ENCODE results near the gene SLC35F1. TPM values are rescaled to one million over a fixed set of nuclear protein-coding genes. Genes with fewer than 3 reads are reported as not detected.

Gene SLC35F1
- total and polyA plus RNA-seq, 3 donors from 2014 or later = 1.4 to 1.8 (median 1.6) TPM

- Histone ChIP-seq H3K27me3 (no peaks in the 10 kb centered on the region), H3K9me3 (no peaks in the 10 kb centered on the region), H3K4me1 (no peaks in the 10 kb centered on the region), H3K36me3 (ENCODE audit: low read depth, missing control alignments) (no peaks in the 10 kb centered on the region), H3K27ac (no peak overlapping the region), H3K4me3 (no peak overlapping the region)
- no peak for TF ChIP-seq POLR2A (IDR thresholded peaks at IDR 0.05)
- TF ChIP-seq, protein P1, sequence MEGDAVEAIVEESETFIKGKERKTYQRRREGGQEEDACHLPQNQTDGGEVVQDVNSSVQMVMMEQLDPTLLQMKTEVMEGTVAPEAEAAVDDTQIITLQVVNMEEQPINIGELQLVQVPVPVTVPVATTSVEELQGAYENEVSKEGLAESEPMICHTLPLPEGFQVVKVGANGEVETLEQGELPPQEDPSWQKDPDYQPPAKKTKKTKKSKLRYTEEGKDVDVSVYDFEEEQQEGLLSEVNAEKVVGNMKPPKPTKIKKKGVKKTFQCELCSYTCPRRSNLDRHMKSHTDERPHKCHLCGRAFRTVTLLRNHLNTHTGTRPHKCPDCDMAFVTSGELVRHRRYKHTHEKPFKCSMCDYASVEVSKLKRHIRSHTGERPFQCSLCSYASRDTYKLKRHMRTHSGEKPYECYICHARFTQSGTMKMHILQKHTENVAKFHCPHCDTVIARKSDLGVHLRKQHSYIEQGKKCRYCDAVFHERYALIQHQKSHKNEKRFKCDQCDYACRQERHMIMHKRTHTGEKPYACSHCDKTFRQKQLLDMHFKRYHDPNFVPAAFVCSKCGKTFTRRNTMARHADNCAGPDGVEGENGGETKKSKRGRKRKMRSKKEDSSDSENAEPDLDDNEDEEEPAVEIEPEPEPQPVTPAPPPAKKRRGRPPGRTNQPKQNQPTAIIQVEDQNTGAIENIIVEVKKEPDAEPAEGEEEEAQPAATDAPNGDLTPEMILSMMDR (IDR thresholded peaks at IDR 0.05) = no peak
- DNase-seq = no peak
- intact Hi-C loops (cut with DNase I; ENCODE audit: low total_unique reads) = no loop called here
Measured at GRCh38 chr6:118203545-118203944, 296.5 kb downstream of the SLC35F1 start.

DNA sequence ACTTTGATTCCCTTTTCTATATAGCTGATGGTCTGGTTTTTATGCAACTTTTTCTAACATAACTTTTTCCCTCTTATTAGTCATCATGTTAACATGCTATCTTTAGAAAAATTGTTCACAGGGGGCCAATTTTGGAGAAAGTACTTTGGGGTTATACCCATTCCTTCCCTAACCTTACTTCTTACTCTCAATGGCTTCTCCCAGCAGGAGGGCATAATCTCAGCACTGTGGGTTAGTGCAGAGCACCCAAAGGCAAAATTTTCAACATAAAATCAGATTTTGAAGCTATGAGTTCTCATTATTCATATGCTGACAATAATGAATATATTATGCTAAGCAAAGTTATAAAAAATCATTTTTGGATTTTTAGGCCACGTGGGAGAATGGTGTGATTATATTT is 299.2 kb downstream of the SLC35F1 start:
- H3K4me1 ChIP-seq = no peaks in the 10 kb centered on the region
- no peaks in the 10 kb centered on the region for H3K27me3 ChIP-seq
- H3K27ac ChIP-seq = no peak overlapping the region
- DNase-seq = no peak
- no peaks in the 10 kb centered on the region for H3K9me3 ChIP-seq
- H3K36me3 ChIP-seq (ENCODE audit: low read depth, missing control alignments) = no peaks in the 10 kb centered on the region
- intact Hi-C loops (cut with DNase I; ENCODE audit: low total_unique reads) = no loop called here
- TF ChIP-seq POLR2A (IDR thresholded peaks at IDR 0.05) = no peak
- TF ChIP-seq, protein P1 (IDR thresholded peaks at IDR 0.05) = no peak
- 81 to 83% methylated on average over 1 of the region's 1 CpG for WGBS, 2 donors
- H3K4me3 ChIP-seq = no peak overlapping the region

DNA sequence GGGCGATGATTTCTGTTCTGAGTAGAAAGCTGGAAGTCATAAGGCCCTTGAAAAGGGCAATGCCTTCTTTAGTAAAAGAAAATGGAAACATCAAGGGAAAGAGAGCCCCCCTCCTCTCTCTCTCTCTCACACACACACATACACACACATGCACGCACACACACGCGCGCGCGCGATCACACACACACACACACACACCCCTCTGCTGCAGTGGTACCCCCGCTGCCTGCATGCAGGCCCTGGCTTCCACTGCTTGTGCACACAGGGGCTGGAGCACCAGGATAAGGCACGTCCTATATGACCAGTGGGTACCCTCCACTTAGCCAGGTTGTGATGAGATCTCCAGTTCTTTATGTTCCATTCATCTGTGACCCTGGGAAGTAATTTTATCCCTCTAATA is 300.9 kb downstream of the SLC35F1 start:
- Histone ChIP-seq H3K27me3 (no peaks in the 10 kb centered on the region), H3K4me3 (no peak overlapping the region), H3K9me3 (no peaks in the 10 kb centered on the region), H3K4me1 (no peaks in the 10 kb centered on the region), H3K36me3 (ENCODE audit: low read depth, missing control alignments) (no peaks in the 10 kb centered on the region), H3K27ac (no peak overlapping the region)
- DNase-seq = no peak
- intact Hi-C loops (cut with DNase I; ENCODE audit: low total_unique reads) = no loop called here
- 93 to 95% methylated on average over 10 of the region's 10 CpGs for WGBS, 2 donors
- TF ChIP-seq, protein P1 (IDR thresholded peaks at IDR 0.05) = no peak
- no peak for TF ChIP-seq POLR2A (IDR thresholded peaks at IDR 0.05)

DNA sequence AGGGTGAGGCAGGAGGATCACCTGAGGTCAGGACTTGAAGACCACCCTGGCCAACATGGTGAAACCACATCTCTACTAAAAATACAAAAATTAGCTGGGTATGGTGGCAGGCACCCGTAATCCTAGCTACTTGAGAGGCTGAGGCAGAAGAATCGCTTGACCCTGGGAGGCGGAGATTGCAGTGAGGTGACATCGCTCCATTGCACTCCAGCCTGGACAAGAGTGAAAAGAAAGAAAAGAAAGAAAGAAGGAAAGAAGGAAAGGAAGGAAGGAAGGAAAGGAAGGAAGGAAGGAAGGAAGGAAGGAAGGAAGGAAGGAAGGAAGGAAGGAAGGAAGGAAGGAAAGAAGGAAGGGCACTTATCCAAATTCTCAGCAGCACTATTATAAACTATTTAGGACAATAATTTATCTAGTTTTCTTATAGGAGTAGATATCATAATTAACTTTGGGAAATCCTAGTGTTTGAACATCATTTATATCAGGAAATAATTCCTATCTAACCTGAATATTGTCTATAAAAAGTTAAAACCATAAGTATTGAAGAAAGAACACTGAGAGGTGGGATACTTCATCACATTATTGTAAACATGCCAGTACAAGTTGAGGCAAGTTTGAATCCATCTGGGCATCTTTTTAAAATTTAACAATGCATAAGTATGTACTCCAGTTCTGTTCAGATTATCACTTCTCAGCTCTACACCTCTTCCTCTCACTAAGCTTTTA is 305.5 kb downstream of the SLC35F1 start:
- 83 to 99% methylated on average over 4 of the region's 4 CpGs for WGBS, 2 donors
- no peak overlapping the region for H3K27ac ChIP-seq
- no peaks in the 10 kb centered on the region for H3K4me1 ChIP-seq
- H3K36me3 ChIP-seq (ENCODE audit: low read depth, missing control alignments) = no peaks in the 10 kb centered on the region
- intact Hi-C loops (cut with DNase I; ENCODE audit: low total_unique reads) = no loop called here
- H3K4me3 ChIP-seq = no peak overlapping the region
- DNase-seq = no peak
- no peaks in the 10 kb centered on the region for H3K9me3 ChIP-seq
- no peaks in the 10 kb centered on the region for H3K27me3 ChIP-seq
- TF ChIP-seq POLR2A (IDR thresholded peaks at IDR 0.05) = no peak
- TF ChIP-seq, protein P1 (IDR thresholded peaks at IDR 0.05) = no peak

DNA sequence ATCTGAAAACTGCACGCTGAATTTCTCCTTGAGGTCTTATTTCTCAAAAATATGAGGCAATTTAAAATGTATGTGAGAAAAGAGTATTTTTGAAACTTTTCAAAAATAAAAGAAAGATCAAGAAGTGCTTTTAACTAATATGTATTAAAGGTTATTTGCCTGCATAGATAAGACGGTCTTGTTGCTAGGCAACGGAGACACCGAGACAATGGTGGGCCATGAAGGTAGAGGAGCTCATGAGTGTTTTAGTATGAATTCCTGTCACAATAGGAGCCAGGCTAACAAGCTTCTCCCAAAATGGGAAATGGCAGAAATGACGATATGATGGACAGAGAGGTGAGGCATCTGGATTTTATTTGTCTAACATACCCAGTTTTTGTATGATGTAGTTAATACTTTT is 308.2 kb downstream of the SLC35F1 start:
- Histone ChIP-seq H3K4me3 (no peak overlapping the region), H3K9me3 (no peaks in the 10 kb centered on the region), H3K27me3 (no peaks in the 10 kb centered on the region), H3K36me3 (ENCODE audit: low read depth, missing control alignments) (no peaks in the 10 kb centered on the region), H3K4me1 (no peaks in the 10 kb centered on the region), H3K27ac (no peak overlapping the region)
- DNase-seq = no peak
- 72 to 81% methylated on average over 5 of the region's 5 CpGs for WGBS, 2 donors
- TF ChIP-seq POLR2A (IDR thresholded peaks at IDR 0.05) = no peak
- TF ChIP-seq, protein P1 (IDR thresholded peaks at IDR 0.05) = no peak
- intact Hi-C loops (cut with DNase I; ENCODE audit: low total_unique reads) = no loop called here

All from testis (tissue), 3 donors.